ENCODE results near the gene RPP25.

RPP25 gene, protein sequence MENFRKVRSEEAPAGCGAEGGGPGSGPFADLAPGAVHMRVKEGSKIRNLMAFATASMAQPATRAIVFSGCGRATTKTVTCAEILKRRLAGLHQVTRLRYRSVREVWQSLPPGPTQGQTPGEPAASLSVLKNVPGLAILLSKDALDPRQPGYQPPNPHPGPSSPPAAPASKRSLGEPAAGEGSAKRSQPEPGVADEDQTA

DNA sequence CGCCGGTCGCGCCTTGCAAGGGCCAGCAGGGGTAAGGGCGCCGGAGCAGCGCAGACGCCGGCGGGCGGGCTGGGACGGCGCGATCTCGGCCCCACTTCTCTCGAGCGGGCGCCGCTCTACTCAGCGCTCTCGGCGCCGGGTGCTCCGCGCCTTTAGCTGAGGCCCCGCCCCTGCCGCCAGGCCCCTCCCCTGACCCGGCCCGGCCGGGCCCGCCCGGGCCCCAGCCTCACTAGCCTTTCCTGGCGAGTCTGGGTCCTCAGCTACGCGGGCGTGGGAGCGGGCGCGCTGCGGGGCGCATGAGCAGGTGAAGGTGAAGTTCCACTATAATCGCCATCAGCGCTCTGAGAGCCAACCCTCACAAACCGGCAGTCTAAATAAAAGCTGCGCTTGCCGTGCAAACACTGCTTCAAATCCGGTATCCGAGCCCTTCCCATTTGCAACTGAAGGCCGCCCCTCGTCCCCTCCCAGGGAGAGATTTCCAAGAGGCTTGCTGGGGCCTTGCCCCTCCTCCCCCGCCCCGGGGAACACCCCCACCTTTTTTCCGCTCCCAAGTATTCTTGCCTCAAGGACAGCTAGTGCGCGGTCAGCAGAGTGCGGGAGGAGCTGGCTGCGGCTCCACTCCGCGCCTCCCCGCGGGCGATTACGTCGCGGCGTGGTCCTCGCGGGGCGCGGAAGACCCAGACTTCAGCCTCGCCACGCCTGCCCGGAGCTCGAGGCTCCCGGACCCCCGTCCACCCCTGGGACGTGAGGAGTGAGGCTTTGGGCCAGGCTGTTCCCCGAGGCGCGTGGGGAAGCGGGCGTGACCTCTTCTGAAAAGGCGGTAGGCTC lies at the start of gene RPP25:
RPP25 (minus strand) TSS at position 125 of the 828 bp plus-strand sequence. CDS start 189 bp downstream, outside the sequence.
- peak; percentile 79 for DNase-seq (ENCODE audit: low spot score)

DNA sequence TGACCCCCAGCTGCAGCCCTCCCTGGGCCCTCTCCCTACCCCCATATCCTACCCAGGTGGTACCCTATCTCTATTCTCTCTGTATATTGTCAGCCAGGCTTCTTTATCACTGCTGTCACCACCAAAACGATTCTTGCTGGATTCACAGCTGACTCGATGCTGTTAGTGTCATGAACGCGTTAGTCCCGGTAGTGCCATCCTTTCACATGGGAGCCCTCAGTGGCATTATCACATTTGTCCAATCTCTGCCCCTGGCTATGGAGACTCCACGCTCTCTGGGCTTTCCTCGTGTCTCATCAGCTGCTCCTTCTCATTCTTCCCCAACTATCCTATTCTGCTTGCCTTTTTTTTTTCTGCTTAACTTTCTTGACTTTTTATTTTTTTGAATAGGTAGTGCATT lies 45.8 kb upstream of the RPP25 start:
- no peak for DNase-seq (ENCODE audit: low spot score)

DNA sequence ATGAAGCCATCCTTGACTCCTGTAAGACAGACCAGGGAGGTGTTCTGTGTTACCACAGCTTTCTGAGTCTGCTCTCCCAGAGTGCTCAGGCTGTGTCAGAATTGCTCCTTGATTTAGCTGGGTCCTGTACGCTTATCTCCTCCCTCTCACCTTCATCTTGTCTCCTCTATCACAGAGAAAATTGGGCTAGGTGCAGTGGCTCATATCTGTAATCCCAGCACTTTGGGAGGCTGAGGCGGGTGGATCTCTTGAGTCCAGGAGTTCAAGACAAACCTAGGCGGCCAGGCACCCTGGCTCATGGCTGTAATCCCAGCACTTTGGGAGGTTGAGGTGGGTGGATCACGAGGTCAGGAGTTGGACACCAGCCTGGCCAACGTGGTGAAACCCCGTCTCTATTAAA lies 44.7 kb upstream of the RPP25 start:
- DNase-seq (ENCODE audit: low spot score) = no peak

DNA sequence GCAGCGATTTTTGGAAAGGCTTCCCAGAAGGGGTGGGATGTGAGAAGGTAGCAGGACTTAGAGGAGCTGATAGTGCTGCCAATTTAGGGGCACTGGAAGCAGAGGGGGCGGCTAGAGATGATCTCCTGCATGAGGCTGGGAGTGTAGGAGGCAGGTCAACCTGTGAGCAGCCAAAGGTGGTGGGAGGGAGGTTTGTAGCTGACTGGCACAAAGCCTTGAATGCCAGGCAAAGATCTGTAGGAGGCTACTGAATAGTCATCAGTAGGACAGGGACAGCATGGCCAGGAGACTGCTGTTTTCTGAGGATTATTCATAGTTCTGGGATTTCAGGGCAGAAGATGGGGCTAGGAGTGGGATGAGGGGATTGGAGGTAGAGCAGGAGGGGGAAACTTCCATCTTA lies 41.0 kb upstream of the RPP25 start:
- DNase-seq (ENCODE audit: low spot score) = no peak

DNA sequence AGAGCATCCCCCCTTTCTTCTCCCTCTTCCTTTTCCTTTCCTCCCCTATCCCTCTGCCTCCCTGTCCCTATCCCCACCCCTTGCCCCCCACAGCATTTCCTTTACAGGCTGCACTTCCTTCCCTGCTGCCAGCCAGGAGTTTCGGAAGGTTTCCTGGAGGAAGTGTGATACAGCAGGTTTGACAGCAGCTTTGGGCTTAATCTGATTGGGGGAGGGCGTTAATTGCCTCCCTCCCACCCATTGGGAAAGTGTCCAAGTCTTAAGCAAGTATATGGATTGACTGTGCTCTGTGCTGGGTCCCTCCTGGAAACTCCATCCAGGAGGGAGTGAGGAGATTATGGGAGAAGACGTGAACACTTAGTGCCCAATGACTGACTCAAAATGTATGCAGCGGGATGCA lies 40.6 kb upstream of the RPP25 start:
- no peak for DNase-seq (ENCODE audit: low spot score)

DNA sequence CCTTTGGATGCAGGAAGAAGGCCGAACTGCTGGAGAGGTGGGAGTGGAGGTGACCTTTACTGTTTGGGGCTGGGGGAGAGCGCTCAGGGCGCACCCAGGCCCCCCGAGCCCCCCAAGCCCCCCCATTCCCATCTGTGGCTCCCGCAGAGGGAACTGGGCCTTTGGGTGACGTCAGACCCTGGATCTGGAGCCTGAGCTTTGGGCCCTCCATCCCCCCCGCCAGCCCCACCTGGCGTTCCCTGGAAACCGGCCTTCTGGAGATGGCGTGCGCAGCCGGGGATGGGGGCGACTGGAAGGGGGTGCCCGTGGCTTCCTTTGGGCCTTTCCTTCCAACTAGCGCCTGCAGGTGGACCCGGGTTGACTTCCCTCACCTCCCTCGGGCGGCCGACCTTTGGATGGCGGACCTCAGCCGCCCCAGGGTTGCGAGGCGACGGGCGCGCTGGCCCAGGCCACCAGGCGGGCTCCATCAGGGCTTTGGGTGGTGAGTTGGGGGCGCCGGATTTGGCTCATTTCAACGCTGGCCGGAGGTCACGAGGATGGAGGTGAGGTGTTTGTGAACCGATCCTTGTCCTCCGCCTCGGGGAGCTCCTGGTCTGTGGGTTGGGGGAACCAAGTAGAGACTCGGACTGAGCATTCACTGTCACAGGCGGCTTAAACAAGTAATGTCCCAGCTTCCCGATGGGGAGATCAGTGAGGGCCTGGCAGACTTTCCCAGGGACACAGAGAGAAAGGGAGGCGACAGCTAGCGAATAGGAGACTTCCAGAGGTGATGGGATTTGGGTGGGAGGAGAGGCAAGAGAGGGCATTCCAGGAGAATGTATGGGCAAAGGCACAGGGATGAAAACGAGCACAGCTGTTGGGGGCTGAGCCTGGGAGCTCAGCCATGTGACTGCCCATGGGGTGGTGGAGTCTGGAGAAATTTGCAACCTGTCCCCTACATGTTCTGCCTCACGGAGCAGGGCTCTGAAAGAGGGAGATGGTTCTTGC lies 39.5 kb upstream of the RPP25 start:
- no peak for DNase-seq (ENCODE audit: low spot score)

DNA sequence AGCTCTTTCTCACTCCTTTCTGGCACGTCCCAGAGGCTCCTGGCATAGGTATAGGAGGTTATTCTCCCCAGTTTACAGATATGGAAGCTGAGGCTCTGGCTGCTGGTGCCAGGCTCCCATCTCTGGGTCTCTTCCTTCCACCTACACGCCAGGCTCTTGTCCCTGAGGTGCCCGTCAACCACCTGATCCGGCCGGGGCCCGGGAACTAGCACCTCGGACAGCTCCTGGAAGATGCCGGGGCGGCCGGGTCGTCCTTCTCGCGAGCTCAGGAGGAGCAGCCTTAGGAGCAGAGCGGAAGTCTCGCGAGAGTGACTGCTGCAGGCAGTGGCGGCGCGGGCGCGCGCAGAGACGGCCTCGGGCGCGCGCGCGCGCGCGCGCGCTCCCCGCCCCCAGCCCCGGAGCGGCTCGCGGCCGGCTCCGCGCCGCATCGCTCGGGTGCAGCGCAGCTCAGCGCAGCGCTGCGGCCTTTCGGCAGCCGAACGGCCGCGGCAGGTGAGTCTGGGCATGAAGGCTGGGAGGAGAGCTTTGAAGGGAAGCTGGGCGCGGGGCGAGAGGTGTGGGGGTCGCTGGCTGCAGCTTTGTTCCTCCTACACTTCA lies 38.7 kb upstream of the RPP25 start, which contains the start of gene SCAMP5:
SCAMP5 (plus strand) TSS at position 382 of the 597 bp plus-strand sequence. CDS start 16,277 bp downstream, outside the sequence.
- DNase-seq (ENCODE audit: low spot score) = peak; percentile 99

DNA sequence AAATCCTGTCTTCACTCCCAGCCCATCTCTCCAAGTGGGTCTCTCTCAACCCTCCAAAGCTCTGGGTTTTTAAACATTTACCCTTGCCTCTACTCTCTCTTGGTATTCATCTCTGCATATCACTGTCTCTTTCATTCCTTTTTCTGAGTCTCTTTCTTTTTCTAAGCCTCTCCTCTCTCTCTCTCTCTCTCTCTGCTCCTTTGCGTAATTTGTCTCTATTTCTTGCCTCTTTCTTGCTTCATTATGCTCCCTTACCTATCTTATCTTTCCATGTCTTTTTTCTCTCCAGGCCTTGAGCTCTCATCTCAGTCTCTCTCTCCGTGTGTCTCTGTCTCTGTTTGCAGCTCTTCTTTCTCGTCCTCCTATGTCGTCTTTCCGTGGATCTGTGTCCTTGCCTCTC lies 38.1 kb upstream of the RPP25 start:
- DNase-seq (ENCODE audit: low spot score) = no peak

DNA sequence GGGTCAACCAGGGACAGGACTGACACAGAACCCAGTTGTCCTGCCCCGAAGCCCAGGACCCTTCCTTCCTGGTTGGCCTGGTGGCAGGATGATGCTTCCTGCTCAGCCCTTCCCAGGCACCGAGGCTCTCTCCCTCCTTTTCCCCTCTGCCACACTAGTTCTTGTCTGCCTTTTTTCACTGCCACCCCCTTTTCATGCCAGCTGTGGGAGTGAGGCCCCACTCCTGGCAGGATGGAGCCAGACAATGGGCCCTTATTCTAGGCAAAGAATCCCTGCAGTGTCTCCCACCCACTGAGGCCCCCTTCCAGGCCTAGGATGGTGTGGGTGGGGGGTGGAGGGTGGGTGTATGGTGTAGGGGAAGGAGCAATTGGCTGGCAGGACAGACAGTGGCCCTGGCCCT lies 37.7 kb upstream of the RPP25 start:
- DNase-seq (ENCODE audit: low spot score) = no peak

DNA sequence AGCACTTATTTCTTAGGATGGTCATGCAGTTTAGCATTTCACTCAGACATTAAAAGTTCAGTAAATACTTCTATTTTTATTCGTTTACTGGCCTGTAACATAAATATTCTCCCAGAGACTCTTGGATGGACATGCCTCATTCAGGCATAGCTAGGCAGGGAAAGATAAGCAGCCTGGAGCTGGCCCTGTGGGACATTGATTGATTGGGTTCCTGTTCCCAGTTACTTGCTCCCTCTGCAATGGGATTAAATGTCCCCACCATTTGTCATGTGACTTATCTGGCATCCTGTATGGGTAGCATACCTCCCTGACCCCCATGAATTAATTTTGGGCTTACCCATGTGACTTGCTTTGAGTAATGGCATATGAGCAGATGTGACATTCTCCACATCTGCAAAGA lies 36.0 kb upstream of the RPP25 start:
- DNase-seq (ENCODE audit: low spot score) = no peak

DNA sequence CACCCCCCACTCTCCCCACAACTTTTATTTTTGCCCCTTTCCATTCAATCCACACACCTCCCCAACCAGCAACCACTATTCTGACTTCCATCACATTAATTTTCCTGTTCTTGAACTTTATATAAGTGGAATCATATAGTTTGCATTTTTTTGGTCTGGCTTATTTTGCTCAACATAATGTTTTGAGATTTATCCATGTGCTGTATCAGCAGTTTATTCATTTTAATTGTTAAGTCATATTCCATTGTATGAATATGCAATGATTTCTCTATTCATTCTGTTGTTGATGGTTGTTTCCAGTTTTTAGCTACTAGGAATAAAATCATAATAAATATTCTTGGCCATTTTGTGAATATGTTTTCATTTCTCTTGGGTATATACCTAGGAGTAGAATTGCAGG lies 33.0 kb upstream of the RPP25 start:
- DNase-seq (ENCODE audit: low spot score) = no peak

DNA sequence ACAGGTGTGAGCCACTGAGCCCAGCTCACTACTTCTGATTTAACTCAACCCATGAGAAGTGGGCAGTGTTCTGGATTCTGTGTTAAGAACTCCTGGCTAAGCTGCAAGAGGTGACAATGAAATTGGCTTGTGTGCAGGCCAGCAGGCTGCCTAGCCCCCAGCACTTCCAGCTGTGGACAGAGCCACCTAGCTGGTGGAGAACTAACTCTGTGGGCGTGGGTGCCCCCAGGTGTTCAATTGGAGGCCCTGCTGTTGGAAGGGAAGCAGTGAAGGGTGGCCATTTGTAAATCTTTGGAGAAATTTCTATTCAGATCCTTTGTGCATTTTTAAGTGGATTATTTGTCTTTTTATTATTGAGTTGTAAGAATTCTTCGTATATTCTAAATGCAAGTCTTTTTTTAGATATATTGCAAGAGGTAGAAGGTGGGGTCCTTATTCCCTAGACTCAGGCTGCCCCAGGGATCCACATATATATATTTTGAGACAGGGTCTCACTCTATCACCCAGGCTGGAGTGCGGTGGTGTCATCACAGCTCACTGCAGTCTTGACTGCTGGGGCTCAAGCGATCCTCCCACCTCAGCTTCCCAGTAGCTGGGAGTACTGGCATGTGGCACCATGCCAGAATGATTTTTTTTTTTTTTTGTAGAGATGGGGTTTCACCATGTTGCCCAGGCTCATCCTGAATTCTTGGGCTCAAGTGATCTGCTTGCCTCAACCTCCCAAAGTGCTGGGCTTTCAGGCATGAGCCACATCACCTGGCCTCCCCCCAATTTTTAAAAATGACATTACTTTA lies 31.6 kb upstream of the RPP25 start:
- no peak for DNase-seq (ENCODE audit: low spot score)

DNA sequence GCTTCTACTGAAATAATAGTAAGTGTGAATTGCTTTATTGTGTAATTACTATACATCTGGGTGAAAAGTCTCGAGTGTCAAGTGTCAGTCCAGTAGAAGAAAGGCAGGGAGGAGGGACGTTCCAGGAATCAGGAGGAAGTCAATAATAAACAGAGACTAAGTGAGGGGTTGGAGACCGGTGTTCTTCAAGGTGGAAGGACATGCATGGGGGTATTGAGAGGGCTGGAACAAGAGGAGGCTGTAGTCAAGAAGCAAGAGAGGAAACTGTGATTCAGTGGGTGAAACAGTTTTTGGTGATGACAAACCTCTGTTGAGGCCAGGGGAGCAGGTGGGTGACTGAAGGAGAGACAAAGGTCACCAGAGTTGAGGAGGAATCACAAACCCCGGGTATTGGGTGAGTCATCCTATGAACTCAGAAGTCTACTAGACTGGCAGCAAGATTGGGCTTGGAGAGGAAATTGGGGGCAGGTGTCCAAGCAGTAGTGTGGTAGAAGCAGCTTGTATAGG lies 27.2 kb upstream of the RPP25 start:
- DNase-seq (ENCODE audit: low spot score) = no peak

DNA sequence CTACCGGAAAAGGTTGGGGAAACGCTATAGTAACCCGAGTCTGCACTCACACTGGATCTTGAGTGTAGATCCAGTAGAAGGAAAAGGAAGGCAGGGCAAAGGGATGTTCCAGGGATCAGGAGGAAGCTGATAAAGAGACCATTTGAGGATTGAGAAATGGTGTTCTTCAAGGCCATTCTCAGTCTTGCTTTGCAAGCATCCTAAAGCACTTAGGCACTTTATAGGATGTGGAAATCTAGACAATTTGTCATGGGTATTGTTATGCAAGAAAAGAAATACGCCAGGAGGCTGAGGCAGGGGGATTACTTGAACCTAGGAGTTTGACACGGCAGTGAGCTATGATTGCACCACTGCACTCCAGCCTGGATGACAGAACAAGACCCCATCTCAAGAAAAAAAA lies 25.6 kb upstream of the RPP25 start:
- DNase-seq (ENCODE audit: low spot score) = no peak

DNA sequence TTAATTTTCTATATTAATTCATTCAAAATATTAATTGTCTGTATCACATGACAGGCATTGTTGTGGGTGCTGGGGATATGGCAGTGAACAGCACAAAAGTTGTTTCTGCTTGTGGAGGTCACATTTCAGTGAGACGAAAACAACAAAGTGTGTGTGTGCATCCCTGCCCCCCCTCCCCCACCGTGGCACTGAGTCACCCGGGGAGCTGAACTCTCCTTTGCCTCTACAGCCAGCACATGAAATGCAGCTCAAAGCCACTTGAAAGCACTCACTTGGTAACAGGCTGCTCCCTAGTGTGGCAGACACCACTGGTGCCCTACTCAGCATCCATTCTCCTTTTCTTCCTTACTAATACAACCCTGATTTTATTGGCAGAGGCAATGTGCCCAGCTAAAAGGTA lies 21.9 kb upstream of the RPP25 start:
- no peak for DNase-seq (ENCODE audit: low spot score)

DNA sequence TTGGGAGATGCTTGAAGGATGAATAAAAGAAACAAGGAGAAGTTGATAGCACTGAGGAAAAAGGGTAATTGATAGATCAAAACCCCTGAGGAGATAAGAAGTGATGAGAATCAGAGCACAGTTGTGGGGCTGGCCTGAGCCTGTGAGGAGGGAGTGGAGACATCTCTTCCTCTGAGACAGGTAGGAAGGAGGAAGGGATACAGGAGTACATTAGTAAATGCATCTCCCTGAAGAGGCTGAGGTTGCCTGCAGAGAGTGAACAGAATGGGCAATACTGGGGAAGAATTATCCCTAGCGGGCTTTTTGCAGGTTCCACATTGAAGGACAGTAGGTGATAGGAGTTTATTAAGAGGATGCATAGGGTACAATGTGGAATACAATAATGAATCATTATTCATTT lies 21.5 kb upstream of the RPP25 start:
- DNase-seq (ENCODE audit: low spot score) = no peak

DNA sequence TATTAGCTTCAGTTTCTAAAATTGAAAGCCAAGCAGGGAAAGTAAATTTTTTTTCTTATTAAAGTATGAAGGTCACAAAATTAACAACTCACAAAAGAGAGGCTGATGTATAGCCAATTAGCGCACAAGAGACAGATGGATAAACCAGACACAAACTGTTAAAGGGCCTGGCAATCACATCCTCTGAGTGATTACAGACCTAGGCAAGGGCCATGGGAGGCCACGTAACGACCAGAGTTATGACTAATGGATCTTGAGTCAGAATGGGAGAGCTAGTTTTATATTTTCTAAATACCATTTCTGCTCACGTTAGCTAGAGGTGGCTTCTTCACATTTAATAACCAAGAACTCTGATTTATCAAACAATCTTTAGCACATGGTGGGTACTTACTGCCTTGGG lies 21.0 kb upstream of the RPP25 start:
- no peak for DNase-seq (ENCODE audit: low spot score)

DNA sequence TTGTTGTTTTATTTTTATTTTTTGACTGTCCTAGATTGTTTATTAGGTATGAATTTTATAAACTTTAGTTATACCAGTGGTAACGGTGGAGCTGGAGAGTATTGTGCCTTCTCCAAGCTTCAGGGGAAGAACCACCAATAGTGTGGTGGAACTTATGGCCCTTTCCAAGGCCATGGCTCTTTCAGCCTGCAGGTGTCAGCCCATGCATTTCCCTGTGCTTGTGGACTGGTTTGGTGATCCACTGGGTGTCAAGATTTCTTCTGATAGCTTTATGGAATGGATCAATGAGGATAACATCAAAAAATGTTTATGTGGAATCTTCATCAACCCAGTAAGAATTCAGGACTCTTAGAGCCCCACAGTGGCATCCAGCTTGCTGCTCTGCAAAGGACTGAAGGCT lies 19.6 kb upstream of the RPP25 start:
- DNase-seq (ENCODE audit: low spot score) = no peak

DNA sequence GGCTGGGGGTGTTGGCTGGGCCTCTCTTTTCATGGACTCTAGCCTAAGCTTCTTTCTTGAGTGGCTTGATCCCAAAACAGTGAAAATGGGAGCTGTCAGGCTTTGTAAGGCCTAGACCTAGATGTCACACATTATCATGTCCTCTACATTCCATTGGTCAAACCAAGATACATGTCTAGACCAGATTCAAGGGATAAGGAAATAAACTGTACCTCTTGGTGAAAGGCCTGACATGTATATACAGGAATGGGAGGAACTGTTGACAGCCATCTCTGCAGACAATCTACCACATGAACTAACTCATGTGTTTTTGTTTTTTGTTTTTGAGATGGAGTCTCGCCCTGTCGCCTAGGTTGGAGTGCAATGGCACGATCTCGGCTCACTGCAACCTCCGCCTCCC lies 11.1 kb upstream of the RPP25 start:
- DNase-seq (ENCODE audit: low spot score) = no peak

DNA sequence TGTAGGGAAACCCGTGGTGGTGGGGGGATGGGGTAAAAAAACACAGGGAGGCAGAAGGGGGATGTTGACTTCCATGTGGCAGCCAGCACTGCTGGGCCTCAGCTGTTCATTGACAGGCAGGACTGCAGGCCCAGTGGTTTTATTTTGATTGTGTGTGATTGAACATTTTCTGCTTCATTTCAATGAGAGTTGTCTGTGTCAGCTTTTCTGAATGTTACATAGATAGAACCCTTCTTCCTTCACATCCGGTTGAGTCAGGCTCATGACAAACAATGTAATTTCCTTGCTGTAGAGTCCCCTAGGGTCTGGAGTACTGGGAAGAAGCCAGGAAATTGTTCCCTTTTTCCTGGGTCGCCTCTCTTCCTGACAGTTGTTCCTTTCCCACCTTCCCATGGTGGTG lies 8.2 kb upstream of the RPP25 start:
- no peak for DNase-seq (ENCODE audit: low spot score)

DNA sequence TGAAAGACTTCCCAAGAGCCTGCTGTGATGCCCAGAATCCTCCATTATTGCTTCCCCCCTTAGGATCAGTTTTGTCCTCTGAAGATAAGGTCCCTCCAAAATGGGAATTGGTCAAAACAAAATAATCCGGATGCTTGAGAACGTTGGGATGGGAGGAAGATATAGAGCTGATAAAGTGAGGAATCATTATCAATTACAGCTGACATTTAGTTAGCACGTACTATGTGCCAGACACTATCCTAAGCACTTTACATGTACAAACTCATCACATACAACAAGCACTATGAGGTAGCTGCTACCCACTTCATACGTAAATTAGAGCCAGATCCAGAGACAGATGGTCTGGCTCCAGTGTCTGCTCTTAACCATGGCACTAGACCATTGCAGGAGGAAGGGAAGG lies 6.6 kb upstream of the RPP25 start:
- DNase-seq (ENCODE audit: low spot score) = no peak
